Gastroesophageal sphincter (tissue), 4 donors: ENCODE results near the gene AAK1. TPM values are rescaled to one million over a fixed set of nuclear protein-coding genes. Genes with fewer than 3 reads are reported as not detected.
"Not testable (repeated sequence)": the region's sequence is repeated elsewhere in the genome, so short reads cannot be mapped to it uniquely, and the experiment has no call there.

Experiments
- ATAC-seq: fragments of 150-250 bp; one replicate; pipeline ENCODE4 v1.9.1; 2016; ENCODE audit warnings: mild to moderate bottlenecking, moderate library complexity
- H3K27ac ChIP-seq, 4 donors: fragments of 200-600 bp; sonication (generic) in 3 of 4; 1 replicate in 3 of 4; 2 replicates in 1 of 4; pipeline ENCODE4 v1.5.1; 2016 to 2019
- H3K27me3 ChIP-seq: fragments of 200-600 bp; sonication (generic); one replicate; pipeline ENCODE4 v1.5.1; 2019
- H3K36me3 ChIP-seq, 2 donors: fragments of 200-600 bp; sonication (generic); one replicate each; pipeline ENCODE4 v1.5.1; 2019; ENCODE audit warnings: control low read depth in 1 of 2
- H3K4me1 ChIP-seq, 3 donors: fragments of 200-600 bp; sonication (generic); 1 replicate in 2 of 3; 2 replicates in 1 of 3; pipeline ENCODE4 v1.5.1; 2016 to 2019; ENCODE audit warnings: control low read depth in 2 of 3
- H3K4me3 ChIP-seq, 2 donors: fragments of 200-600 bp; sonication (generic); one replicate each; pipeline ENCODE4 v1.5.1; 2019; ENCODE audit warnings: mild to moderate bottlenecking in 1 of 2, moderate library complexity in 1 of 2
- H3K9me3 ChIP-seq, 3 donors: fragments of 200-600 bp; sonication (generic); one replicate each; pipeline ENCODE4 v1.5.1; 2017 to 2019; ENCODE audit warnings: control low read depth in 2 of 3
- CTCF ChIP-seq, 4 experiments: fragments of 200-600 bp in 2 of 4; fragments of 450-650 bp in 2 of 4; sonication (generic) in 1 of 4; IDR thresholded peaks; one replicate each; pipeline ENCODE4 v1.5.1; 2017 to 2019; ENCODE audit warnings: antibody characterized with exemption in 4 of 4, mild to moderate bottlenecking in 2 of 4, moderate library complexity in 2 of 4
- EP300 ChIP-seq: sonication (generic); formaldehyde crosslinking; IDR thresholded peaks from one replicate; pipeline ENCODE4 v1.6.1; 2017; ENCODE audit warnings: antibody characterized with exemption, mild to moderate bottlenecking
- POLR2A ChIP-seq, 2 donors: fragments of 450-650 bp; IDR thresholded peaks; one replicate each; pipeline ENCODE4 v1.6.1; 2017; ENCODE audit warnings: antibody characterized with exemption in 2 of 2, mild to moderate bottlenecking in 2 of 2, moderate library complexity in 1 of 2
- POLR2AphosphoS5 ChIP-seq: sonication (generic); formaldehyde crosslinking; IDR thresholded peaks from one replicate; pipeline ENCODE4 v1.6.1; 2017; ENCODE audit warnings: antibody characterized with exemption
- WGBS, 2 donors: methylation state at CpG; one replicate each; pipeline ENCODE4 v1.1.5; 2018; ENCODE audit warnings: low coverage in 1 of 2; 5-methylcytosine and 5-hydroxymethylcytosine counted together
- total RNA-seq, 4 donors: library from RNA; depleted of rRNA; stranded (reverse); fragments of >200 nt; gene quantifications; one replicate each; pipeline ENCODE4 v1.1.0, GENCODE V29; 2016

The AAK1 gene
- total RNA-seq, 4 donors from 2014 or later: 32.3 to 55.9 (median 49.6) TPM

DNA sequence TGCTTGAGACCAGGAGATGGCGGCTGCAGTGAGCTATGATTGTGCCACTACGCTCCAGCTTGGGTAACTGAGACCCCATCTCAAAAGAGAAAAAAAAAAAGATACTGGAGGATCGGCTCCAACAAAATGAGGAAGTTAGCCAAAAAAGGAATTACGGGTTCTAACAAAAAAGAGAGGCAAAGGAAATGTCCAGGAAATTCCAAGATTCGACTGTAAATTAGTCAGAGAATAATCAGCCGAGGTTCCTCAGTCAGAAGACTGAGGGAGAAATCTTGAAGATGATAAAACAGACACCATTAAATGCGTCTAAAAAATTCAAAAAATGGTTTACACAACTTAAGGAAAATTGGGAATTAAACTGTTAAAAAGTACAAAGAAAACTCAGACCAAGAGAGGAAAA is 89.5 kb downstream of the AAK1 start:
- Histone ChIP-seq H3K9me3 (no peaks in the 10 kb centered on the region), H3K36me3 (peaks cover 0 to 6% of the 10 kb centered on the region in 2 donors), H3K27ac (no peak overlapping the region), H3K27me3 (no peaks in the 10 kb centered on the region), H3K4me3 (no peak overlapping the region), H3K4me1 (peaks cover 0 to 10% (median 2%) of the 10 kb centered on the region in 3 donors)
- 76% methylated on average over 6 to 7 of the region's 7 CpGs for WGBS, 2 donors
- no peak for TF ChIP-seq EP300
- no peak for TF ChIP-seq CTCF (IDR thresholded peaks at IDR 0.05)
- TF ChIP-seq POLR2AphosphoS5: no peak
- no peak for TF ChIP-seq POLR2A (IDR thresholded peaks at IDR 0.05)
- no peak for ATAC-seq

GRCh38 chr2:69550511-69550910 is 93.0 kb downstream of the AAK1 start:
- not testable (repeated sequence) for H3K27me3 ChIP-seq, H3K27ac ChIP-seq, H3K36me3 ChIP-seq, H3K4me3 ChIP-seq, ATAC-seq, H3K4me1 ChIP-seq, H3K9me3 ChIP-seq
- WGBS, 2 donors: 93 to 100% methylated on average over 6 to 11 of the region's 12 CpGs

- Histone ChIP-seq H3K4me1 (peaks cover 0 to under 1% (median 0%) of the 10 kb centered on the region in 3 donors), H3K9me3 (no peaks in the 10 kb centered on the region), H3K4me3 (no peak overlapping the region), H3K27me3 (no peaks in the 10 kb centered on the region), H3K36me3 (no peaks in the 10 kb centered on the region), H3K27ac (no peak overlapping the region)
- TF ChIP-seq POLR2AphosphoS5 (no peak), EP300 (no peak), CTCF (IDR thresholded peaks at IDR 0.05) (no peak), POLR2A (IDR thresholded peaks at IDR 0.05) (no peak)
- ATAC-seq: no peak
These were observed 94.1 kb downstream of the AAK1 start for GRCh38 chr2:69549421-69549820.

DNA sequence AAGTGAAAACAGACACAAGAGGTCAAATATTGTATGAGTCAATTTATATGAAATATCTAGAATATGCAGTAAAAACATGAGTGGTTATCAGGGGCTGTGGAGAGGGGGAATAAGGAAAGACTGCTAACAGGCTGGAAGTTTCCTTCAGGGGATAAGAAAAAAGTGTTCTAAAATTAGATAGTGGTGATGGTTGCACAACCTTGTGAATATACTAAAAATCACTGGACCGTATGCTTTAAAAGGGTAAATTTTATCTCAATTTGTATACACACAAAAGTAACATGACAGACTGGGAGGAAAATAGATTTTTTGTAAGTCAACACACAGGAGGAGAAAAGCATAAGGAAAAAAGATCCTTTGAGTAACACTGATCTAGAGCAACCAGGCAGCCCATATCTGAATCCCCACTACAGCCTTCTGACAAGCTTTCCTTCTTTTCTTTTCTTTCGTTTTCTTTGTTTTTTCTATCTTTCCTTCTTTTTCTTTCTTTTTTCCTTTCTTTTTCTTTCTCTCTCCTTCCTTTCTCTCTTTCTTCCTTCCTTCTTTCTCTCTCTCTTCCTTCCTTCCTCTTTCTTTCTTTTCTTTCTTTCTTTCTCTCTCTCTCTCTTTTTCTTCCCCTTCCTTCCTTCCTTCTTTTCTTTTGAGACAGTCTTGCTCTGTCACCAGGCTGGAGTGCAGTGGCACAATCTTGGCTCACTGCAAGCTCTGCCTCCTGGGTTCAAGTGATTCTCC is 95.4 kb downstream of the AAK1 start:
- H3K27me3 ChIP-seq: no peaks in the 10 kb centered on the region
- ATAC-seq: no peak
- H3K27ac ChIP-seq: no peak overlapping the region
- TF ChIP-seq POLR2AphosphoS5 (no peak), CTCF (IDR thresholded peaks at IDR 0.05) (no peak), POLR2A (IDR thresholded peaks at IDR 0.05) (no peak), EP300 (no peak)
- no peaks in the 10 kb centered on the region for H3K9me3 ChIP-seq
- H3K4me3 ChIP-seq: no peak overlapping the region
- whole genome bisulfite sequencing, 2 donors: 65 to 85% methylated on average over 2 of the region's 2 CpGs
- H3K36me3 ChIP-seq: peaks cover 0 to 10% of the 10 kb centered on the region in 2 donors
- no peaks in the 10 kb centered on the region for H3K4me1 ChIP-seq

DNA sequence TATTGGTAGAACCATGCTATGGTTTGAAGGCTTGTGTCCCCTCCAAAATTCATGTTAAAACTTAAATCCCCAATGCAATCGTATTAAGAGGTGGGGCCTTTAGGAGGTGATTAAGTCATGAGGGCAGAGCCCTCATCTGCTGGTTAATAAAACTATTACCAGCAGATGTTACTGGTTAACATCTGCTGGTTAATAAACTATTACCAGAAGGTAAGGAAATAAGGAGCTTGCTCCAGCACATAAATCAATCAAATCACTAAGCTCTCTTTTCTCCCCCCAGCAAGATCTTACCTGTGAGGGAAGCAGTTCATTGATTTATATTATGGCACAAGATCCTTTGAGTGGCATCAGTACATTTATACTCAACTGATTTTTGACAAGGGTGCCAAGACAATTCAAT is 96.9 kb downstream of the AAK1 start:
- TF ChIP-seq POLR2AphosphoS5: no peak
- 100% methylated on average over 1 of the region's 1 CpG for WGBS, 2 donors
- Histone ChIP-seq H3K9me3 (no peaks in the 10 kb centered on the region), H3K36me3 (peaks cover 0 to 25% of the 10 kb centered on the region in 2 donors), H3K27ac (no peak overlapping the region), H3K4me1 (no peaks in the 10 kb centered on the region), H3K27me3 (no peaks in the 10 kb centered on the region), H3K4me3 (no peak overlapping the region)
- ATAC-seq: no peak

- no peaks in the 10 kb centered on the region for H3K4me1 ChIP-seq
- no peak for ATAC-seq
- 76 to 77% methylated on average over 2 of the region's 2 CpGs for WGBS, 2 donors
These were observed 98.0 kb downstream of the AAK1 start for GRCh38 chr2:69545477-69545932.

More at GRCh38 chr2:69545477-69545932, 98.0 kb downstream of the AAK1 start:
- H3K36me3 ChIP-seq: peaks cover 0 to 36% of the 10 kb centered on the region in 2 donors
- TF ChIP-seq POLR2AphosphoS5 (no peak), POLR2A (IDR thresholded peaks at IDR 0.05) (no peak), CTCF (IDR thresholded peaks at IDR 0.05) (no peak), EP300 (no peak)
- H3K4me3 ChIP-seq: no peak overlapping the region
- no peaks in the 10 kb centered on the region for H3K9me3 ChIP-seq
- H3K27me3 ChIP-seq: no peaks in the 10 kb centered on the region
- H3K27ac ChIP-seq: no peak overlapping the region
